NOMO-1 (cell line): ENCODE measurements around the gene HLX.
A peak's percentile ranks its signal among the peaks of the same experiment; 100 is the strongest.

Source experiments
- DNase-seq, 2 experiments: peaks; one replicate each; lab custom pipeline; 2025; ENCODE audit not compliant: unreplicated experiment in 2 of 2; lab: John Stamatoyannopoulos, UW

Gene HLX

GRCh38 chr1:220879076-220879508 is at the start of gene HLX:
TSS of gene HLX (plus strand) at chr1:220879443. CDS start at chr1:220879858, 415 bp downstream.
- peak; percentile 94 to 95 for DNase-seq

- no peak for DNase-seq
These were observed 45.8 kb upstream of the HLX start for GRCh38 chr1:220833436-220833835.

GRCh38 chr1:220834155-220834870 is 44.9 kb upstream of the HLX start:
- DNase-seq, result no peak

GRCh38 chr1:220838578-220838977 is 40.7 kb upstream of the HLX start:
- DNase-seq, result no peak

- DNase-seq, result no peak
These were observed 39.8 kb upstream of the HLX start for GRCh38 chr1:220839474-220839873.

GRCh38 chr1:220841293-220841692 is 38.0 kb upstream of the HLX start:
- no peak for DNase-seq

- DNase-seq, result no peak
These were observed 35.7 kb upstream of the HLX start for GRCh38 chr1:220843481-220844011.

- no peak for DNase-seq
These were observed 26.8 kb upstream of the HLX start for GRCh38 chr1:220852408-220852807.

- DNase-seq, result no peak
These were observed 6.9 kb upstream of the HLX start for GRCh38 chr1:220872296-220872695.

- DNase-seq, result no peak
These were observed 6.2 kb upstream of the HLX start for GRCh38 chr1:220873087-220873486.

- peak; percentile 37 to 56 for DNase-seq
These were observed 5.2 kb upstream of the HLX start for GRCh38 chr1:220873868-220874655.

GRCh38 chr1:220875260-220875659 is 4.0 kb upstream of the HLX start:
- DNase-seq, result no peak

GRCh38 chr1:220876511-220877376 is 2.5 kb upstream of the HLX start:
- DNase-seq, result peak; percentile 84 to 91

GRCh38 chr1:220877377-220878095 is 1.7 kb upstream of the HLX start:
- peak; percentile 65 to 67 for DNase-seq

GRCh38 chr1:220878191-220879075 is 810 bp upstream of the HLX start:
- peak; percentile 90 to 93 for DNase-seq

GRCh38 chr1:220879509-220880361 is 492 bp downstream of the HLX start:
- DNase-seq, result no peak

GRCh38 chr1:220880362-220880670 is 1.1 kb downstream of the HLX start:
- no peak for DNase-seq

GRCh38 chr1:220880726-220881506 is 1.7 kb downstream of the HLX start:
- peak; percentile 80 to 85 for DNase-seq
